HepG2 (cell line): Measurements from ENCODE around the gene SPRED2. TPM values are rescaled to one million over a fixed set of nuclear protein-coding genes. Genes with fewer than 3 reads are reported as not detected.
A peak's percentile ranks its signal among the peaks of the same experiment; 100 is the strongest.

ENCODE experiments used
- DR1 ChIP-seq: sonication (generic); formaldehyde crosslinking; IDR thresholded peaks from 2 replicates; pipeline ENCODE4 v1.8.0; 2021; ENCODE audit warnings: mild to moderate bottlenecking, missing genetic modification reagents, inconsistent platforms
- EEA1 ChIP-seq: sonication (generic); formaldehyde crosslinking; IDR thresholded peaks from 2 replicates; pipeline ENCODE4 v1.5.1; 2020; ENCODE audit warnings: mild to moderate bottlenecking, missing genetic modification reagents, borderline replicate concordance
- ELF3 ChIP-seq: IDR thresholded peaks from 2 replicates; pipeline ENCODE4 v1.6.1; 2016; ENCODE audit warnings: missing genetic modification reagents, missing compliant biosample characterization
- ERF ChIP-seq: IDR thresholded peaks from 2 replicates; pipeline ENCODE4 v1.6.1; 2018; ENCODE audit warnings: missing biosample characterization, missing genetic modification reagents
- FOXO1 ChIP-seq: sonication (generic); formaldehyde crosslinking; IDR thresholded peaks from 2 replicates; pipeline ENCODE4 v1.4.0; 2020; ENCODE audit warnings: missing genetic modification reagents
- FOXP1 ChIP-seq, 2 experiments: fragments of 450-650 bp in 1 of 2; IDR thresholded peaks; 2 replicates each; pipeline ENCODE4 v1.6.1; 2017 to 2018; ENCODE audit warnings: antibody characterized with exemption in 1 of 2
- GFI1 ChIP-seq: sonication (generic); formaldehyde crosslinking; IDR thresholded peaks from 2 replicates; pipeline ENCODE4 v1.5.0; 2020; ENCODE audit warnings: missing genetic modification reagents, mild to moderate bottlenecking, borderline replicate concordance
- IKZF1 ChIP-seq: fragments of 450-650 bp; IDR thresholded peaks from 2 replicates; pipeline ENCODE4 v1.7.1; 2016
- MEF2D ChIP-seq: sonication (generic); formaldehyde crosslinking; IDR thresholded peaks from 2 replicates; pipeline ENCODE4 v1.5.1; 2020; ENCODE audit warnings: mild to moderate bottlenecking, missing genetic modification reagents
- NR0B2 ChIP-seq: sonication (generic); formaldehyde crosslinking; IDR thresholded peaks from 2 replicates; pipeline ENCODE4 v1.4.0; 2020; ENCODE audit warnings: mild to moderate bottlenecking, missing genetic modification reagents
- PAXIP1 ChIP-seq: sonication (generic); formaldehyde crosslinking; conservative IDR thresholded peaks from 2 replicates; pipeline ENCODE4 v1.4.0; 2020; ENCODE audit warnings: mild to moderate bottlenecking, missing genetic modification reagents, moderate library complexity
- PHF5A ChIP-seq: IDR thresholded peaks from one replicate; pipeline ENCODE4 v1.6.1; 2018; ENCODE audit warnings: low read depth, missing genetic modification reagents; ENCODE audit not compliant: unreplicated experiment
- RAD21 ChIP-seq: fragments of 450-650 bp; formaldehyde crosslinking; IDR thresholded peaks from 2 replicates; pipeline ENCODE4 v1.5.0; 2020; ENCODE audit warnings: mild to moderate bottlenecking
- RARA ChIP-seq: IDR thresholded peaks from 2 replicates; pipeline ENCODE4 v1.6.1; 2016; ENCODE audit warnings: missing genetic modification reagents, missing compliant biosample characterization
- RFX1 ChIP-seq: fragments of 450-650 bp; IDR thresholded peaks from 2 replicates; pipeline ENCODE4 v1.6.1; 2017
- SAP130 ChIP-seq: IDR thresholded peaks from 2 replicates; pipeline ENCODE4 v1.6.1; 2016; ENCODE audit warnings: low read depth
- SMAD9 ChIP-seq: sonication (generic); formaldehyde crosslinking; IDR thresholded peaks from 2 replicates; pipeline ENCODE4 v1.5.1; 2020; ENCODE audit warnings: mild to moderate bottlenecking, missing genetic modification reagents
- TAF1 ChIP-seq: sonication (generic); formaldehyde crosslinking; IDR thresholded peaks from 2 replicates; pipeline ENCODE4 v1.4.0; 2020; ENCODE audit warnings: missing genetic modification reagents
- ZNF12 ChIP-seq: sonication (generic); formaldehyde crosslinking; IDR thresholded peaks from 2 replicates; pipeline ENCODE4 v1.5.0; 2020; ENCODE audit warnings: missing genetic modification reagents
- ZNF20 ChIP-seq: sonication (generic); formaldehyde crosslinking; IDR thresholded peaks from 2 replicates; pipeline ENCODE4 v1.4.0; 2020; ENCODE audit warnings: mild to moderate bottlenecking, moderate library complexity, missing genetic modification reagents
- ZNF24 ChIP-seq: fragments of 450-650 bp; IDR thresholded peaks from 2 replicates; pipeline ENCODE4 v1.6.1; 2017; ENCODE audit warnings: antibody characterized with exemption, mild to moderate bottlenecking
- ZNF276 ChIP-seq: sonication (generic); formaldehyde crosslinking; IDR thresholded peaks from 2 replicates; pipeline ENCODE4 v1.4.0; 2020; ENCODE audit warnings: mild to moderate bottlenecking, low read depth, missing genetic modification reagents
- ZNF772 ChIP-seq: sonication (generic); formaldehyde crosslinking; IDR thresholded peaks from 2 replicates; pipeline ENCODE4 v1.5.0; 2020; ENCODE audit warnings: mild to moderate bottlenecking, missing genetic modification reagents
- ZNF879 ChIP-seq: sonication (generic); formaldehyde crosslinking; IDR thresholded peaks from 2 replicates; pipeline ENCODE4 v1.8.1; 2023; ENCODE audit warnings: missing genetic modification reagents
- ZSCAN5A ChIP-seq: sonication (generic); formaldehyde crosslinking; IDR thresholded peaks from 2 replicates; pipeline ENCODE4 v1.8.0; 2022; ENCODE audit warnings: mild to moderate bottlenecking, missing genetic modification reagents, borderline replicate concordance
- polyA plus RNA-seq, 8 experiments: library from polyadenylated mRNA; depleted of rRNA in 3 of 8; stranded (reverse) in 7 of 8; unstranded in 1 of 8; fragments of >200 nt; fragmentation: Illumina TruSeq in 4 of 8; extraction: Trizol in 4 of 8; gene quantifications; 2 replicates each; pipeline versions ENCODE4 v1.2.1 to v1.2.3, GENCODE V29; 2011 to 2016; ENCODE audit warnings: low read depth in 4 of 8, missing spikeins in 1 of 8, mixed read lengths in 1 of 8; ENCODE audit not compliant: insufficient read depth in 1 of 8
- total RNA-seq, 5 experiments: library from RNA; depleted of rRNA; stranded (reverse); fragments of >200 nt; fragmentation: Illumina TruSeq; extraction: Trizol; gene quantifications; 2 replicates each; pipeline ENCODE4 v1.2.3, GENCODE V29; 2016; ENCODE audit warnings: low read depth in 1 of 5

The SPRED2 gene
- total and polyA plus RNA-seq, 2 of the 13 experiments (the other 11 are each of a cell fraction or from before 2014, with no cell fraction given) = 13.0 to 37.0 TPM

- TF ChIP-seq RARA (CRISPR knock-in tag) = peak; percentile 73
- TF ChIP-seq ERF (CRISPR knock-in tag) = peak; percentile 27; the same call in 1 of the 2 replicates
- TF ChIP-seq ZNF276 (CRISPR knock-in tag) = no peak; the same call in 1 of the 2 replicates
- TF ChIP-seq NR0B2 (CRISPR knock-in tag) = 0 out of 2 replicates have a peak, but pooled peaks have one; percentile 9
- peak; percentile 76 for TF ChIP-seq GFI1 (CRISPR knock-in tag)
- TF ChIP-seq ZNF772 (CRISPR knock-in tag) = peak; percentile 71
- no peak for TF ChIP-seq FOXP1 (IDR thresholded peaks at IDR 0.05)
- no peak; the same call in 1 of the 2 replicates for TF ChIP-seq FOXP1 (CRISPR knock-in tag; IDR thresholded peaks at IDR 0.05)
- TF ChIP-seq EEA1 (CRISPR knock-in tag) = no peak; the same call in 1 of the 2 replicates
- TF ChIP-seq TAF1 (CRISPR knock-in tag) = peak; percentile 63; the same call in 1 of the 2 replicates
- TF ChIP-seq ZNF20 (CRISPR knock-in tag) = 0 out of 2 replicates have a peak, but pooled peaks have one; percentile 20
- no peak for TF ChIP-seq RFX1
- peak; percentile 94 for TF ChIP-seq MEF2D (CRISPR knock-in tag)
- peak; percentile 67; the same call in 1 of the 2 replicates for TF ChIP-seq ZNF879
- TF ChIP-seq ZNF24 = no peak
- TF ChIP-seq FOXO1 (CRISPR knock-in tag) = no peak
- TF ChIP-seq PAXIP1 (CRISPR knock-in tag) = peak; percentile 79
- TF ChIP-seq ELF3 (CRISPR knock-in tag) = peak; percentile 9; the same call in 1 of the 2 replicates
- no peak for TF ChIP-seq IKZF1
- peak; percentile 88 for TF ChIP-seq ZSCAN5A (CRISPR knock-in tag)
- peak; percentile 70 for TF ChIP-seq PHF5A (CRISPR knock-in tag)
- TF ChIP-seq DR1 (CRISPR knock-in tag) = peak; percentile 59; the same call in 1 of the 2 replicates
- no peak for TF ChIP-seq SMAD9 (CRISPR knock-in tag)
- TF ChIP-seq RAD21 (CRISPR knock-in tag) = peak; percentile 33; the same call in 1 of the 2 replicates
- peak; percentile 91 for TF ChIP-seq SAP130 (CRISPR knock-in tag)
- peak; percentile 70; the same call in 1 of the 2 replicates for TF ChIP-seq ZNF12 (CRISPR knock-in tag)
Measured at GRCh38 chr2:65436169-65436823, 3.9 kb upstream of the SPRED2 start (continued).
